Stimulated activated CD4-positive, alpha-beta T cell treated with anti-CD3 and anti-CD28 coated beads, Interleukin-2, amount 100 ng/mL, for 48 hours (primary cell): ENCODE data around the gene KRTAP9-2.
"Not testable (repeated sequence)": the region's sequence is repeated elsewhere in the genome, so short reads cannot be mapped to it uniquely, and the experiment has no call there.

Experiments used
- DNase-seq, 2 donors: peaks; one replicate each; pipeline ENCODE4 v3.0.0-alpha.2; 2020

The KRTAP9-2 gene, protein sequence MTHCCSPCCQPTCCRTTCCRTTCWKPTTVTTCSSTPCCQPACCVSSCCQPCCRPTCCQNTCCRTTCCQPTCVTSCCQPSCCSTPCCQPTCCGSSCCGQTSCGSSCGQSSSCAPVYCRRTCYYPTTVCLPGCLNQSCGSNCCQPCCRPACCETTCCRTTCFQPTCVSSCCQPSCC

DNA sequence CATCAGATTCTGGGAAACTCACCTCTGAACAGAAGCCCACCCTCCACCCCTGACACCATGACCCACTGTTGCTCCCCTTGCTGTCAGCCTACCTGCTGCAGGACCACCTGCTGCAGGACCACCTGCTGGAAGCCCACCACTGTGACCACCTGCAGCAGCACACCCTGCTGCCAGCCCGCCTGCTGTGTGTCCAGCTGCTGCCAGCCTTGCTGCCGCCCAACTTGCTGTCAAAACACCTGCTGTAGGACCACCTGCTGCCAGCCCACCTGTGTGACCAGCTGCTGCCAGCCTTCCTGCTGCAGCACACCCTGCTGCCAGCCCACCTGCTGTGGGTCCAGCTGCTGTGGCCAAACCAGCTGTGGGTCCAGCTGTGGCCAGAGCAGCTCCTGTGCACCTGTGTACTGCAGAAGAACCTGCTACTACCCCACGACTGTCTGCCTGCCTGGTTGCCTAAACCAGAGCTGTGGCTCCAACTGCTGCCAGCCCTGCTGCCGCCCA, at the start of gene KRTAP9-2:
TSS of gene KRTAP9-2 (plus strand) at position 51 of the 498 bp plus-strand sequence. CDS start at position 58, 7 bp downstream.
- DNase-seq: not testable (repeated sequence)

DNA sequence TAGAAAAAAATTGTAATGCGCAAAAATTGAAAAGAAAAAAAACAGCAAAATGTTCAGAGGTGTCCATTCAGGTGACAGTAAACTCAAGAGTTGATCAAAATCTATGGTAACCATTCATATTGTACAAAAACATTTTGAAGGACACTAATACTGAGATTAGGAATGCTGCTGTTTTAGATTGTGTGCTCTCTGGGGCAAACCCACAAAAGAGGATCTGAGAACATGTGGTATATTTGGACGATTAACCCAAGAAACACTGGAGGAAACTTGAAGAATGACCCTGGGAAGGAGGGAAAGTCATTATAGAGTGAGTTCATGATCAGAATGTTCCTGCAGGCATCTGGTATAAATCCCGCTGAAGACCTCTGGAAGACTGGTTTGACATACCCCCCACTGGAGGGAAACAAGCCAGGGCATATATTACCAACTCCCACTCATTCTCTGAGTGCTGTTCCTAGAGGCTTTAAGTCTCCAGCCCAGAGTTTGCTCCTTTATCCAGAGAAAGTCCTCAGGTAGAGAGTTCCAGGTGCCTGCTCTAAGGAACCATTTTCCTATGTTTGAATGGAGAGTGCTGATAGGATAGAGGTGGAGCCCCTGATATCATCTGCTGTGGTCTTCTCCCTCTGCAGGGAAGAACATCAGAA, 49.6 kb upstream of the KRTAP9-2 start:
- DNase-seq: no peak

DNA sequence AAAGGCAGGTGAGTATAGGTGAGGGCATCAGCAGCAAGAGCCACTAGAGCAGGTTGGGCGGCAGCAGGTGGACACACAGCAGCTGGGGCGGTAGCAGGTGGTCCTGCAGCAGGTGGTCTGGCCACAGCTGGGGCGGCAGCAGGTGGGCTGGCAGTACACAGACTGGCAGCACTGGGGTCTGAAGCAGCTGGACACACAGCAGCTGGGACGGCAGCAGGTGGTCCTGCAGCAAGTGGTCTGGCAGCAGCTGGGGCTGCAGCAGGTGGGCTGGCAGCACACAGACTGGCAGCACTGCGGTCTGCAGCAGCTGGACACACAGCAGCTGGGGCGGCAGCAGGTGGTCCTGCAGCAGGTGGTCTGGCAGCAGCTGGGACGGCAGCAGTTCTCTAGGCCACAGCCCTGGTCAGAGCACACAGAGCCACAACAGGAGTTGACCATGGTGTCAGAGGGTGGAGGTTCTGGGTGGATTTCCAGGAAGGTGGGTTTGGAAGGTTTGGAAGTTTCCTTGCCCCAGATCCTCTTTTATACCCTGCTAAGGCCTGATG, 48.6 kb upstream of the KRTAP9-2 start, which contains the start of gene KRTAP4-2:
TSS of gene KRTAP4-2 (minus strand) at position 495 of the 545 bp plus-strand sequence. CDS start at position 438, 57 bp downstream.
- DNase-seq: no peak

DNA sequence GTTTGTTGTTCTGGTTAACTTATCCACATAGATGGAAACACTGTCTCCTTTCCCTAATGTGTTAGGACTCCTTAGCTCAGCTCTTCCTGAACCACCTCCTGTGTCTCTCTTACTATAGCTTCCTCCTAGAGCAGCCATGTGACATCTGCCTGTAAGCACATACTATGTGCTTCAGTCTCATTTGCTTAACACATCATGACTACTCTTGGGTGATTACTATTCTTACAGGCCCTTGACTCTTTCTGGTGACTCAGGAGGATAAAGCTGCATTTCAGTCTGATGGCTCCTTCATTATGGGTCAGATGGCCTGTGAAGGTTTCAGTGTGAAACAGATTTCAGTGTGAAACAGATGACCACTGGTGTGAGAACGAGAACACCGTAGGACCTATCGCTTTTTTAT, 48.1 kb upstream of the KRTAP9-2 start:
- DNase-seq: no peak

DNA sequence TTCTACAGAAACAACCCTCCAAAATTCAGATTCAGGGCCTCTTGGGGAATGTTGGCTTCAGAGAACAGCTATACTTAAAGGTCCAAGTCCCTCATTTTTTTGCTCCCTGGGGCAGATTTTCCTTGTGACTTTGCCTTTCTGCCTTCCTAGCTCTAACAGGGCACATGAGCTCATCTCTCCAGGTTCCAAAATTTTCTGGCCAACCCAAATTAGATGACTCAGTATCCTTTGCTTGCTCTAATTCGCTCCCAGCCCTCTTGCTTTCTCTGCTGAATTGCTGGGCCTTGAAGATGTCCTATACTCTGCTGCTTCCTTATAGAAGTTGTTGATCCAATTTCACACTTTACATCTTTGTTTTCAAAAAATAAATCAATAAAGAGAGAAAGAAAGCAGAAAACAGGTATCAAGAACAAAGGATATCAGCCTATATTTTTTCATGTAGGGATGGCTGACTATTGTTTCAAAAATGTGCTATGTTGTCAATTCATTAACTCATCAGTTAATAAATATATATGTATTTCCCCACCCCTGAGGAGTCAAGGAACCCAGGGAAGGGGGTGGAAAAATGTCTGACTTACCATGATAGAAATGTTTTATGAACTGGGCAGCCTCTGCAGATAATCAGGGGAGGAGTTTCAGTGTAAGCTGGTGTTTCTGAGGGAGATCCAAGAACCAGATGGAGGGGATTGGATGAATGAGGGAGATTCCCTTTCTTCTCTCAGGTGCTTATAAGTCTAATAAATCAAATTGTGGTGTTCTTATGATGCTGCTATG, 47.4 kb upstream of the KRTAP9-2 start:
- DNase-seq: no peak

DNA sequence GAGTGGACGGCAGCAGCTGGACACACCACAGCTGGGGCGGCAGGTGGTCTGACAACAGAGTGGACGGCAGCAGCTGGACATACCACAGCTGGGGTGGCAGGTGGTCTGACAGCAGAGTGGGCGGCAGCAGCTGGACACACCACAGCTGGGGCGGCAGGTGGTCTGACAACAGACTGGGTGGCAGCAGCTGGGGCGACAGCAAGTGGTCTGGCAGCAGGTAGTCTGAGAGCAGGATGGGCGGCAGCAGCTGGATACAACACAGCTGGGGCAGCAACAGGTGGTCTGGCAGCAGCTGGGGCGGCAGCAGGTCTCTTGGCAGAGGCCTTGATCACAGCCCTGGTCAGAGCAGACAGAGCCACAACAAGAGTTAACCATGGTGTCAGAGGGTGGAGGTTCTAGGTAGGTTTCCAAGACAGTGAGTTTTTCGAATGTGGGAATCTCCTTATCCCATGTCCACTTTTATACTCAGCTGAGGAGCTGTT, 41.9 kb upstream of the KRTAP9-2 start, which contains the start of gene KRTAP4-1:
TSS of gene KRTAP4-1 (minus strand) at position 432 of the 482 bp plus-strand sequence. CDS start at position 375, 57 bp downstream.
- no peak for DNase-seq

DNA sequence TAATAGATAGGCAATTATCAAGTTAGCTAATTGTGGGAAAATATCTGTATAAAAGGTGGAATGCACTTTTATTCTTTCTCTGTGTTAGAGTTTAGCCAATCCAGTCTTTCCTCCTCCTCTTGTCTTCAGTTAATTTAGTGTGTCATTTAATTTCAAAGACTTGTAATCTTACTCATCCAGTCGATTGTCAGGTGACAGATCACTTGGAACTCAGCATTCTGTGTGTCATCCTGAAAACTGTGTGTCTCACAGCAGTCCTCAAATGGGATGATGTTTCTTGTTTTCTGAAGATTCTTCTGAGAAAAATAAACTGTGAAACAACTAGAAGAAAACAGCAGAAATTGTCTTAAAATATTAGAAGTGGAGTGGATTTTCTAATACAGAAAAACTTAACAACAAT, 41.4 kb upstream of the KRTAP9-2 start:
- no peak for DNase-seq

DNA sequence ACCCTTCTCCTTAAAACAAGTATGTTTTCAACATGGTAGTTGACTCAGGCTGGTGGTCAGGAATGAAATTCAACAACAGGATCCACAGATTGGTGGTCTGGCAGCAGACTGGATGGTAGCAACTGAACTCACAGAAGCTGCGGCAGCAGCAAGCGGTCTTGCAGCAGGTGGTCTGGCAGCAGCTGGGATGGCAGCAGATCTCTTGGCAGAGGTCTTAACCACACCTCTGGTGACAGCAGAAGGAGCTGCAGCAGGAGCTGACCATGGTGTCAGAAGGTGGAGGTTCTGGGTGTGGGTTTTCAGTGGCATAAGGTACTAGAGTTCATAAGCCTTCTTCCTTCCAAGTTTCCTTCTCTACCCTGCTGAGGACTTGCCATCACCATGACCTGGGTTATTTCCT, 39.6 kb upstream of the KRTAP9-2 start:
- DNase-seq: no peak

DNA sequence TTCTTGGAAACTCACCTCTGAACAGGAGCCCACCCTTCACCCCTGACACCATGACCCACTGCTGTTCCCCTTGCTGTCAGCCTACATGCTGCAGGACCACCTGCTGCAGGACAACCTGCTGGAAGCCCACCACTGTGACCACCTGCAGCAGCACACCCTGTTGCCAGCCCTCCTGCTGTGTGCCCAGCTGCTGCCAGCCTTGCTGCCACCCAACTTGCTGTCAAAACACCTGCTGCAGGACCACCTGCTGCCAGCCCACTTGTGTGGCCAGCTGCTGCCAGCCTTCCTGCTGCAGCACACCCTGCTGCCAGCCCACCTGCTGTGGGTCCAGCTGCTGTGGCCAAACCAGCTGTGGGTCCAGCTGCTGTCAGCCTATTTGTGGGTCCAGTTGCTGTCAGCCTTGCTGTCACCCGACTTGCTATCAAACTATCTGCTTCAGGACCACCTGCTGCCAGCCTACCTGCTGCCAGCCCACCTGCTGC, 36.6 kb upstream of the KRTAP9-2 start, which contains the start of gene KRTAP9-1:
TSS of gene KRTAP9-1 (plus strand) at position 51 of the 482 bp plus-strand sequence. CDS start at position 51, 0 bp downstream.
- not testable (repeated sequence) for DNase-seq

DNA sequence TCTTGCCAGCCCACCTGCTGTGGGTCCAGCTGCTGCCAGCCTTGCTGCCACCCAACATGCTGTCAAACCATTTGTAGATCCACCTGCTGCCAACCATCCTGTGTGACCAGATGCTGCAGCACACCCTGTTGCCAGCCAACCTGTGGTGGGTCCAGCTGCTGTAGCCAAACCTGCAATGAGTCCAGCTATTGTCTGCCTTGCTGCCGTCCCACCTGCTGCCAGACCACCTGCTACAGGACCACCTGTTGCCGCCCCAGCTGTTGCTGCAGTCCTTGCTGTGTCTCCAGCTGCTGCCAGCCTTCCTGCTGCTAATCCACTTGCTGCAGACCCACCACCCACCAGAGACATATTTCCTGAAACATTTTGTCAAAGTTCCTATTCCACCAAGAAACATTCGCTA, 36.1 kb upstream of the KRTAP9-2 start:
- DNase-seq: no peak

DNA sequence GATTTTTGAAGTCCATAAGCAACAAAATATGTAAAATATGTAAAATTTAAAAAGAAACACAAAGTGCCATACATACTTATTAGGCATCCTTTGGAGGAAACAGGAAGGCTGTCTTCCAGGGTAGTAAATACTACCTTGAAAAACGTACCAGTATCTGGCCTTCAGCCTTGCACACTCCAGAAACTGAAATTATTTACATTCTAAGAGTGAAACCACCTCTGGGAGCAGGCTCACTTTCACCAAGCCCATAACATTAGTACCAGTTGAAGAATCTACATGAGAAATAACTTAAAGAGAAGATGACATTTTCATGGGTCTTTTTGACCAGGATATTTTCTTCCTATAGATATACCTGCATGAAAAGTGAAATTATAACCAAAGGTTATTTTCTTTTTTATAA, 30.4 kb upstream of the KRTAP9-2 start:
- no peak for DNase-seq

DNA sequence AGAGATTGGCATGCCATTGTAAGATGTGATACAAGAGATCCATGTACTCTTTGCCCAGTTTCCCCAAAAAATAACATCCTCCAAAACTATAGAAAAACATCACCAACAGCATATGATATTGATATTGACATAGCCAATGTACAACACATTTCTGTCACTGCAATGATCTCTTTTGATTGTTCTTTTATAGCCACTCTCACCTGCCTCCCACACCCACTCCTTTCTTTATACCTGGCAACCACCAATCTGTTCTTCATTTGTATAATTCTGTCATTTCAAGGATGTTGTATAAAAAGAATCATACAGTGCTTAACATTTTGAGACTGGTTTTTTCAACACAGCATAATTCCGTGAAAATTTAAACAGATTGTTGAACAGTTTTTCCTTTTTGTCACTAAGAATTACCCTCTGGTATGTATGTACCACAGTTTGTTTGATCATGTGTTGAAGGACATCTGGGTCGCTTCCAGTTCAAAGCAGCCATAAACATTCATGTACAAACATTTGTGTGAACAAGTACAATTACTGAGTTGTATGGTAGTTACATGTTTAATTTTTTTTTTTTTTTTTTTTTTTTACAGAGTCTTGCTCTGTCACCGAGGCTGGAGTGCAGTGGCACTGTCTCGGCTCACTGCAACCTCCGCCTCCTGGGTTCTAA, 26.9 kb upstream of the KRTAP9-2 start:
- no peak for DNase-seq

DNA sequence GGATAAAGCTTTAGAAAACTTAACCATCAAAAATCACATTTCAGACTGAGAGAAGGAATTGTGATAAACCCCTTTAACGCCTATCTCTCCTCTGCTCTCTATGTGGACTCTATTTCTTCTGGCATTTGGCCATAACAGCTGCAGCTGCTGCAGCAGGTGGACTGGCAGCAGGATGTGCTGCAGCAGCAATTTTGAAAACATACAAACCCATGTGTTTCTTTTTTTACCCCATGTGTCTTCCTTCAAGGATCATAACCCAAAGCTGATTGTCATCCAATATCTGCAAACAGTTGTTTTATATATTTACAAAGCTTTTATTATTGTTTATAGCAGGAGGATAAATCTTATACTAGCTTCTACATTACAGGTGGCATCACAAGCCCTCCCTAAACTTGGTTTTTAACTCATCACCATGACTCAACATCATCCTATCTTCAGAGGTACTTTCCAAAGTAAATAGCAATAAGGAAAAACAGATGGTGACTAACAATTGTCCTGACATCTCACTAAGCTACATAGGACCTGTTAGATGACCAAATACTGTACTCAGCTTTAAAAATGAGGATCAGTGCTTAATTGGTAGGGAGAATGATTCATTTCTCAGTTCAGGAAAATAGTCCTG, 14.5 kb upstream of the KRTAP9-2 start:
- DNase-seq: no peak

DNA sequence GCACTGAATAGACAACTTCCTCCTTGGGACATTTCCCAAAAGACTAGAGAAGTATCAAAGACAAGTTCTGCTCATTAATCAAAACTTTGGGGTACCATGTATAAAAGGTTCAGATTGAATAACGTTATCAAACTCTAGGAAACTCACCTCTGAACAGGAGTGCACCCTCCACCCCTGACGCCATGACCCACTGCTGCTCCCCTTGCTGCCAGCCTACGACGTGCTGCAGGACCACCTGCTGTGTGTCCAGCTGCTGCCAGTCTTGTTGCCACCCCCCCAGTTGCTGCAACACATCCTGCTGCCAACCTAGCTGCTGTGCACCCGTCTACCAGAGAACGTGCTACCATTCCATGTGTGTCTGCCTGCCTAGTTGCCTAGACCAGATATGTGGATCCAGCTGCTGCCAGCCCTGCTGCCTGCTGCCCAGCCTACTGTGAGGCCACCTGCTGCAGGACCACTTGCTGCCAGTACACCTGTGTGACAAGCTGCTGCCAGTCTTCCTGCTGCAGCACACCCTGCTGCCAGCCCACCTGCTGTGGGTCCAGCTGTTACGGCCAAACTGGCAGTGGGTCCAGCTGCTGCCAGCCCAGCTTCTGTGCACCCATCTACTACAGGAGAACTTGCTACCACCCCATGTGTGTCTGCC, 13.8 kb upstream of the KRTAP9-2 start:
- no peak for DNase-seq

DNA sequence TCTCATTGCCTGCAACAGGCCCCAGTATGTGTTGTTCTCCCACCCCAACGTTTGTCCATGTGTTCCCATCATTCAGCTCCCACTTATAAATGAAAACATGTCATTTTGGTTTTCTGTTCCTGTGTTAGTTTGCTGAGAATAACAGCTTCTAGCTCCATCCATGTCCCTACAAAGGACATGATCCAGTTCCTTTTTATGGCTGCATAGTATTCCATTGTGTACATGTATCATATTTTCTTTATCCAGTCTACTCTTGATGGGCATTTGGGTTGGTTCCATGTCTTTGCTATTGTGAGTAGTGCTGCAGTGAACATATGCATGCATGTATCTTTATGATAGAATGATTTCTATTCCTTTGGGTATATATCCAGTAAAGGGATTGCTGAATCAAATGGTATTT, 10.8 kb upstream of the KRTAP9-2 start:
- no peak for DNase-seq

DNA sequence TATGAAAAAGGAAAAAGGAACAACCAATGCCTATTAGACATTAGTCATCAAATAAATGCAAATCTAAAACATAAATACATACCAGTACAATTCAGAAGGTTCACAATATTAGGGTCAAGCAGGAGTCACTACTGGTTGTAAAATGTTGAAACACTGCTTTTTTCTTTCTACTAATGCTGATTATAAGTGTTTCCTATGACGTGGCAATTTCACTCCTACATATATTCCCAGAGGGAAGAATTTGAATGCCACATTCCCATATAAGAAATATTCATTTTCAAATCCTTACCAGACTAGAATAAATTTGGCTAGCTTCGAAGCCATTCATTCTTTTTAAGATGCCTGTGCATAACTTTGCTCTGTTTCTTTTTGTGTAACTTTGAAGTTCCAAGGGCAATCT, 2.6 kb upstream of the KRTAP9-2 start:
- no peak for DNase-seq

DNA sequence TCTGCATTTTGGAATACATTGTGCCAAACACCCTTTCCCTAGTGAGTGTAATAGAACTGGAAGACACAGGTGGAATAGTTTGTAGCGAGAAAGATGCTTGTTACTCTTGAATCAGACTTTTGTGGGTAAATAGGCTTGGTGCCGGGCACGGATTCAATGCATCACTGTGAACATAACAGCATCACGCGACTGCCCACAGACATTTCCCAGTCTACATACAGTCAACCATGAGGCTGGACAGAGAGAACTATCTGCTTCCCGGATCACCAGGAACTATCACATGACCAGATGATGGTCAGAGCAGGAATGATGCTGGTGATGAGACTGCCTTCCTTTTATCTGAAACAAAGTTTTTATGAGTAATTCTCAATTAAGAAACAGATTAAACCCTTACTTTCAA, 397 bp upstream of the KRTAP9-2 start:
- DNase-seq: no peak

DNA sequence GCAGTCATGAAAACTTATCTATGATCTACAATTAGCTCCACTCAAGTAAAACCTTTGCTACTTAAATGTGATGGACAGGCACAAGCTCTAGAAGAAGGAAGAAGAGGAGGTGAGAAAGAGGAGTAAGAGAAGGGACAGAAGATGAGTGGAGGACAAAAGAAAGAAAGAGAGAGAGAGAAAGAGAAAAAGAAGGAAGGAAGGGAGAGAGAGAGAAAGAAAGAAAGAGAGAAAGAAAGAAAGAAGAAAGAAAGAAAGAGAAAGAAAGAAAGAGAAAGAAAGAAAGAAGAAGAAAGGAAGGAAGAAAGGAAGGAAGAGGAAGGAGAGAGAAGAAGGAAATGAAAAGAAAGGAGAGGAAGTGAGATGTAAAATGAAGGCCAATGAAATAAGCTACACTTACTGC, 3.6 kb downstream of the KRTAP9-2 start:
- DNase-seq: no peak

DNA sequence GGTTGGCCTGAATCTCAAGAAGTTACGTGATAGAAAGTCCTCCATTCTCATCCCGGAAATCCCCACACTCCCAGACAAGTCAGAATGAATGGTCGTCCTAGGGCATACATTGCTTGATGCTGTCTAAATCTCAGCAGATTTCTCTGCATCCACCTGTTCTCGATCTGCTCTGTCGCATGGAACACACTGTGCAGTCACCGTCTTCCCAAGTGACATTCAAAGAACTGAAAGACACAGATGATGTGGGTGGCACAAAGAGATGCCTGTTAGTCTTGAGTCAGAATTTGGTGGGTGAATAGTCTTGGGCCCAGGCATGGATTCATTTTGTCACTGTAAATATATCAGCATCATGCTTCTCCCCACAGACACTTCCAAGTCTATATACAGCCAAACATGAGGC, 5.3 kb downstream of the KRTAP9-2 start:
- DNase-seq: no peak

DNA sequence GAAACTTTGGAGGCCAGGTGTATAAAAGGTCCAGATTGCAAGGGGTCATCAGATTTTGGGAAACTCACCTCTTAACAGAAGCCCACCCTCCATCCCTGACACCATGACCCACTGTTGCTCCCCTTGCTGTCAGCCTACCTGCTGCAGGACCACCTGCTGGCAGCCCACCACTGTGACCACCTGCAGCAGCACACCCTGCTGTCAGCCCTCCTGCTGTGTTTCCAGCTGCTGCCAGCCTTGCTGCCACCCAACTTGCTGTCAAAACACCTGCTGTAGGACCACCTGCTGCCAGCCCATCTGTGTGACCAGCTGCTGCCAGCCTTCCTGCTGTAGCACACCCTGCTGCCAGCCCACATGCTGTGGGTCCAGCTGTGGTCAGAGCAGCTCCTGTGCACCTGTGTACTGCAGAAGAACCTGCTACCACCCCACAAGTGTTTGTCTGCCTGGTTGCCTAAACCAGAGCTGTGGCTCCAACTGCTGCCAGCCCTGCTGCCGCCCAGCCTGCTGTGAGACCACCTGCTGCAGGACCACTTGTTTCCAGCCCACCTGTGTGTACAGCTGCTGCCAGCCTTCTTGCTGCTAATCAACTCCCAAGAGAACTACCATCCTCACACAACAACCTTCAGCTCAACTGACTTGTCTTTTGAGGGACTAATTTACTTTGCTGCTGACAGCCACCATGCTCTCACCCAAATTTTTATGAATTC, 6.1 kb downstream of the KRTAP9-2 start, which contains the start of gene KRTAP9-3:
TSS of gene KRTAP9-3 (plus strand) at position 51 of the 707 bp plus-strand sequence. CDS start at position 104, 53 bp downstream.
- DNase-seq: not testable (repeated sequence)
